Measurements from ENCODE around the gene ESYT2. TPM values are rescaled to one million over a fixed set of nuclear protein-coding genes. Genes with fewer than 3 reads are reported as not detected.

The ESYT2 gene
- total RNA-seq, 1 donor from 2014 or later = 53.1 TPM

DNA sequence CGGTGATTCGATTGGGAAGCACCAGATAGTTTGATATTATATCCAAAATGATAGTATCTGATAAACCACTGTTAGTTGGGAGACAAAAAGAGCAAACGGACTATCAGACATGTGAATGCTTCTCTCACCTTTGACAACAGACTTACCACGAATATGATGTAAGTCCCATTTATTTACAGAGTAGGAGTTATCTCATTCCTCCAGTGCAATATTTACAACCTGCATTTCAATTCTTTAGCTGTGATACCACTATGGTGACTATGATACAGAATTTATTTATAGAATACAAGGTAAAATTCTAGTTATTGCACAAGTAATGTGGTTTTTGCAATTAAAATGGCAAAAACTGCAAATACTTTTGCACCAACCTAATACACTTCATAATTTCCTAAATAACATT, 61.6 kb downstream of the ESYT2 start:
- peaks cover 2% of the 10 kb centered on the region for H3K36me3 ChIP-seq (ENCODE audit: control insufficient read depth, insufficient read depth, low read length)
- H3K4me3 ChIP-seq (ENCODE audit: low read depth, low read length) = no peak overlapping the region
- TF ChIP-seq, protein P1, sequence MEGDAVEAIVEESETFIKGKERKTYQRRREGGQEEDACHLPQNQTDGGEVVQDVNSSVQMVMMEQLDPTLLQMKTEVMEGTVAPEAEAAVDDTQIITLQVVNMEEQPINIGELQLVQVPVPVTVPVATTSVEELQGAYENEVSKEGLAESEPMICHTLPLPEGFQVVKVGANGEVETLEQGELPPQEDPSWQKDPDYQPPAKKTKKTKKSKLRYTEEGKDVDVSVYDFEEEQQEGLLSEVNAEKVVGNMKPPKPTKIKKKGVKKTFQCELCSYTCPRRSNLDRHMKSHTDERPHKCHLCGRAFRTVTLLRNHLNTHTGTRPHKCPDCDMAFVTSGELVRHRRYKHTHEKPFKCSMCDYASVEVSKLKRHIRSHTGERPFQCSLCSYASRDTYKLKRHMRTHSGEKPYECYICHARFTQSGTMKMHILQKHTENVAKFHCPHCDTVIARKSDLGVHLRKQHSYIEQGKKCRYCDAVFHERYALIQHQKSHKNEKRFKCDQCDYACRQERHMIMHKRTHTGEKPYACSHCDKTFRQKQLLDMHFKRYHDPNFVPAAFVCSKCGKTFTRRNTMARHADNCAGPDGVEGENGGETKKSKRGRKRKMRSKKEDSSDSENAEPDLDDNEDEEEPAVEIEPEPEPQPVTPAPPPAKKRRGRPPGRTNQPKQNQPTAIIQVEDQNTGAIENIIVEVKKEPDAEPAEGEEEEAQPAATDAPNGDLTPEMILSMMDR (IDR thresholded peaks at IDR 0.05; ENCODE audit: insufficient read depth, low read length, poor library complexity, severe bottlenecking) = no peak

DNA sequence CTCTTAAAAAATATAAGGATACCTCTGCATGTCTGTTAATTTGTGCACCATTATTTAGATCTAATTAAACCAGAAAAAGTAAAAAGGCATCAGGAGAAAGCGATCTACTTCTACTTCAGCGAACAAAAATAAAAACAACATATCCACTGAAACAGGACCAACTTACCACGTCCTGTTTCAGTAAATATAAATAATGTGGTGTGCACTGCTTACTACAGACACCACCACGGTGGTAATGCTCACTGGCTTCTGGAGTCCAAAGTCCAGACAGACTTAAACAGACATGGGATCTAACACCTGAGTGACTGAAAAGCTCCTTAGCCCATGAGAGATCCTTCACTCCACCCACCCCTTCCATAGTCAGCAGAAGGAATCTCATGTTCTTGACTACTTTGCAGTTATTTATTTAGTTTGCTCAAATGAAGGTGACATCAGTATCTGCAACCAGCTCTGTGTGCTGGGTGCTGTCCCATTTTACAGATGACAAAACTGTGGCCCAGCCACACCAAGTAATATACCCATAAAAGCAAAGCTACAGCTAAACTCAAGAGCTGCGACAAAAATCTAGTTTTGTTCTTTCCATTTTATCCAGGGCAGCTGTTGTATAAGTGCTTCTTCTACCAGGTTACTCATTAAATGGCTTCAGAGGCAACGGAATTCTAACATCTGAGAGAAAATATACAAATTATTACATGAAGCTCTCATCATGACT, 62.6 kb downstream of the ESYT2 start:
- DNase-seq (ENCODE audit: low read depth) = no peak
- TF ChIP-seq, protein P1 (IDR thresholded peaks at IDR 0.05; ENCODE audit: insufficient read depth, low read length, poor library complexity, severe bottlenecking) = no peak
- H3K36me3 ChIP-seq (ENCODE audit: control insufficient read depth, insufficient read depth, low read length) = peaks cover 2% of the 10 kb centered on the region

More for the DNA sequence above, 61.6 kb downstream of the ESYT2 start:
- DNase-seq (ENCODE audit: low read depth) = no peak
- H3K27me3 ChIP-seq (ENCODE audit: control insufficient read depth, insufficient read depth, low read length) = no peaks in the 10 kb centered on the region

DNA sequence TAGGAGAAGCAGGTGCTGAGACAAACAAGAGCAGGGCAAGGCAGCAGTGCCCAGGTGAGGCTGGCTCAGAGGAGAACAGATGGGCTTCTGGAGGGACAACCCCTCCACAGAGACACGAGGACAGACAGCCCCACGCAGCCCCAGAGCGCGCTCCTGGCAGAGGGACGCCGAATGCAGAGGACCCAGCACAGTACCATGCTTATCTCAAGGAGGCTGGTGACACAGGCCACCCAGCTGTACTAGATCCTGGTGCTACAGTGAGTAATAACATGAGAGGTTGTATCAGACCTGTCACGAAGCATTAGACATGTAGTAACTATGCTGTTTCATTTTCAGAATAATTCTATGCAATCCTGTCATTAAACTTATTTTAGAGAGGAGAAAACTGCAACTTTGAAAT, 64.3 kb downstream of the ESYT2 start:
- no peaks in the 10 kb centered on the region for H3K27me3 ChIP-seq (ENCODE audit: control insufficient read depth, insufficient read depth, low read length)
- no peak for DNase-seq (ENCODE audit: low read depth)
- TF ChIP-seq, protein P1 (IDR thresholded peaks at IDR 0.05; ENCODE audit: insufficient read depth, low read length, poor library complexity, severe bottlenecking) = no peak
- H3K36me3 ChIP-seq (ENCODE audit: control insufficient read depth, insufficient read depth, low read length) = peaks cover 2% of the 10 kb centered on the region
- H3K4me3 ChIP-seq (ENCODE audit: low read depth, low read length) = no peak overlapping the region

More for the DNA sequence above, 62.6 kb downstream of the ESYT2 start:
- Histone ChIP-seq H3K27me3 (ENCODE audit: control insufficient read depth, insufficient read depth, low read length) (no peaks in the 10 kb centered on the region), H3K4me3 (ENCODE audit: low read depth, low read length) (no peak overlapping the region)

DNA sequence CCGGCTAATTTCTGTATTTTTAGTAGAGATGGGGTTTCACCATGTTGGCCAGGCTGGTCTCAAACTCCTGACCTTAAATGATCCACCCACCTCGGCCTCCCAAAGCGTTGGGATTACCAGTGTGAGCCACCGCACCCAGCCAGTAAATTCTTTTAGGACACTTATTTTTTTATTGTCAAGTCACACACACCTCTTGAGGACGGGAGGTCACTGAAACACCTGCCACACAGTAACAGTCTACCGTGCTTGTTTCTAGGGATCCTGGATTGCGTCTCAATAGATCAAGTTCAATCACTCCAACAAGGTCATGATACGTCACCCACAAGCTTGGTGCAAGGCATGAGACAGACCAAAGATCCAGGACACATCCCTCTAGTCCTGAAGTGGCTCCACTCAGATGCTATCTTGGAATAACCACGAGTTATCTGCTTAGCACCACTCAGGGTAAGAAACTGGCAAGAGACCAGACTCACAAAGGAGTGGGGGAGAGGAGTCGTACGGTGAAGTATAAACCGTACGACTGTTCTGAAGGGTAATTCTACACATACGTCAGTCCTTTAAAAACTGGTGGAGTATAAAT, 65.8 kb downstream of the ESYT2 start:
- peaks cover 2% of the 10 kb centered on the region for H3K36me3 ChIP-seq (ENCODE audit: control insufficient read depth, insufficient read depth, low read length)
- H3K4me3 ChIP-seq (ENCODE audit: low read depth, low read length) = no peak overlapping the region
- TF ChIP-seq, protein P1 (IDR thresholded peaks at IDR 0.05; ENCODE audit: insufficient read depth, low read length, poor library complexity, severe bottlenecking) = no peak

DNA sequence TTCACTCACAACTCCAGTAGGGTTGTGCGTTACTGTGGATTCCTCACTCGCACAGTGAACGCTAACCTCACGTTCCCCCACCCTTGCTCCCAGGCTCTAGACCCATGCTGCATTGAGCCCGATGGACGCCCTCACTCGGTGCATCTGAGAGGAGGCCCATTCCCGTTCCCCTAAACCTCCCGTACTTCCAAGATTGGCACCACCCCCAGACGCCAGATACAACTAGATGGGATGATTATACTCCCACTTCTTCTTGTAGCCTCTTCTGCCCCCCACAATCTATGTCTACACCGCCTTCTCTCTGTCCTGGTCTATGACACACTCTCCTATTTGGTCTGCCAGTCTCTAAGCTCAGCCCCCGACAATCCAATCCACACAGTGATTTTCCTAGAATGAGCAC, 67.4 kb downstream of the ESYT2 start:
- no peaks in the 10 kb centered on the region for H3K27me3 ChIP-seq (ENCODE audit: control insufficient read depth, insufficient read depth, low read length)
- TF ChIP-seq, protein P1 (IDR thresholded peaks at IDR 0.05; ENCODE audit: insufficient read depth, low read length, poor library complexity, severe bottlenecking) = no peak
- DNase-seq (ENCODE audit: low read depth) = no peak
- no peak overlapping the region for H3K4me3 ChIP-seq (ENCODE audit: low read depth, low read length)
- peaks cover 2% of the 10 kb centered on the region for H3K36me3 ChIP-seq (ENCODE audit: control insufficient read depth, insufficient read depth, low read length)

More for the DNA sequence above, 65.8 kb downstream of the ESYT2 start:
- no peaks in the 10 kb centered on the region for H3K27me3 ChIP-seq (ENCODE audit: control insufficient read depth, insufficient read depth, low read length)
- no peak for DNase-seq (ENCODE audit: low read depth)
